Measurements from ENCODE around the gene SNX9. TPM values are rescaled to one million over a fixed set of nuclear protein-coding genes. Genes with fewer than 3 reads are reported as not detected.

SNX9 gene
- total and polyA plus RNA-seq, 10 of the 15 experiments (the other 5 are each of a cell fraction or from before 2014, with no cell fraction given), result 0.03 to 2.0 (median 0.37) TPM

GRCh38 chr6:157954150-157955117 is 131.4 kb downstream of the SNX9 start:
- 70% methylated on average over 34 of the region's 34 CpGs for WGBS (ENCODE audit: insufficient coverage, insufficient replicate concordance, low lambda C conversion rate, missing lambda C conversion rate)

More at GRCh38 chr6:157954150-157955117, 131.4 kb downstream of the SNX9 start:
- no peak overlapping the region for H3K27ac ChIP-seq (ENCODE audit: control insufficient read depth, insufficient read depth)
- H3K79me2 ChIP-seq (ENCODE audit: control insufficient read depth, insufficient read depth, low read length), result no peaks in the 10 kb centered on the region
- no peak overlapping the region for H3K4me2 ChIP-seq (ENCODE audit: control insufficient read depth, insufficient read depth)
- ChIA-PET RAD21 (ENCODE audit: unreplicated experiment) (no interaction called here), CTCF (interaction anchor here (1.1 kb wide), 1 partner anchor 118 kb away, joined by 4 read pairs; no protein-coding TSS in a partner anchor), SMC1A (ENCODE audit: uncharacterized antibody, unreplicated experiment) (no interaction called here), POLR2A (no interaction called here)
- no peak for ATAC-seq
- H2AFZ ChIP-seq (ENCODE audit: control insufficient read depth, low read depth, low read length), result no peak overlapping the region
- no peaks in the 10 kb centered on the region for H4K20me1 ChIP-seq (ENCODE audit: control insufficient read depth, insufficient read depth)
- intact Hi-C loops (cut with micrococcal nuclease; ENCODE audit: unreplicated experiment), result no loop called here
- no peak overlapping the region for H3K9ac ChIP-seq (ENCODE audit: control insufficient read depth, insufficient read depth, low read length)
- H3K4me3 ChIP-seq, result no peak overlapping the region
- H3K9me3 ChIP-seq (replicated peaks; ENCODE audit: control insufficient read depth, insufficient read depth, low read length), result peaks cover 6% of the 10 kb centered on the region; the same call in 2 of the 3 replicates
- no peak for DNase-seq (ENCODE audit: low read depth, low spot score)
- no peak for FAIRE-seq
- no peaks in the 10 kb centered on the region for H3K36me3 ChIP-seq (ENCODE audit: control insufficient read depth in 2 of 2, insufficient read depth in 2 of 2, low read length in 1 of 2)
- H3K4me1 ChIP-seq (ENCODE audit: control insufficient read depth, insufficient read depth, low read length), result no peaks in the 10 kb centered on the region
- H3K27me3 ChIP-seq (replicated peaks in 1 of 2; ENCODE audit: control insufficient read depth in 2 of 2, insufficient read depth in 2 of 2, low read length in 1 of 2), result no peaks in the 10 kb centered on the region
- in situ Hi-C loops (cut with MboI), result no loop called here
- BruUV-seq (replicated peaks), result no TSS peak
- no peak for TF ChIP-seq ZNF687 (IDR thresholded peaks at IDR 0.05)
